LNCAP (cell line): ENCODE measurements around the gene GPAT3.

ENCODE experiments used
- TF ChIP-seq, protein P1 (sequence below): fragments of 450-650 bp; IDR thresholded peaks from 2 replicates; pipeline ENCODE4 v1.5.1; 2017; ENCODE audit warnings: mild to moderate bottlenecking

Gene GPAT3

DNA sequence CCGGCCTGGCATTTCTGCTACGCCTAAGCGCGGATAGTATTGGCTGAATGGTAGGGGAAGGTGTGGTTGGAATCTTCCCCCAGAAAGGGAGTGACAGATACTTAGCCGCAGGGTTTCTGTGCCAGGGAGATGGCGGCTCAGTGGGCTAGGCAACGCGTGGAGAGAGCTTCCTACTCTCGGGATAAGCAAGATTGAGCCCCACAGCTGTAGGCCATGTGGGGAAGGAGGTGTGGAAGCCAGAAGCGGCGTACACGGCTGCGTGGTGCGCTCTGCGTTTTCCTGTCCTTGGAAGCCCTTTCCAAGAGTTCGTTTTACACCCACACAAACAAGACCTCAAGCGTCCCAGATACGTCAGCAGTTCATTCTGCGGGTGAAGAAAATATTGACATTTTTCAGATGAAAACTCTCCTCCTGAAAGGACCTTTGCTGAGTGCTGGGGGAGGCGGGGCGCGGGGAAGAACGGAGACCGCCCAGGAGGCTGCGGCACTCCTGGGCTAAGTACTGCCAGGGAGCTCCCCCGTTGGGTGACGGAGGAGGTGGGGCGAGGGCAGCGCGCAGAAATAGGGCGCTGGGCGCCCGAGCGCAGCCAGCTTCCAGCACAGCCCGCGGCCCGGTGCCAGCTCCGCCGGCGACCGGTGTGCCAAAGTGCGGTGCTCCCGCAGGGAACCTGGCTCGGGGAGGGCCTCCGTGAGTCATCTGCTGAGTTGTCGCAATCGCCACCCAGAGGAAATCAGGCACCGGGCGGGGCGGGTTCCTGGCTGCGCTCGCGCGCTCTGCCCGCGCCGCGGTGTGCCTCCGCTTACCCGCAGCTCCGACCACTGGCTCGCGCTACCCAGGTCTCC lies at the start of gene GPAT3:
GPAT3 (plus strand) TSS at position 589 of the 842 bp plus-strand sequence. CDS start 515 bp downstream, outside the sequence.
- TF ChIP-seq, protein P1, sequence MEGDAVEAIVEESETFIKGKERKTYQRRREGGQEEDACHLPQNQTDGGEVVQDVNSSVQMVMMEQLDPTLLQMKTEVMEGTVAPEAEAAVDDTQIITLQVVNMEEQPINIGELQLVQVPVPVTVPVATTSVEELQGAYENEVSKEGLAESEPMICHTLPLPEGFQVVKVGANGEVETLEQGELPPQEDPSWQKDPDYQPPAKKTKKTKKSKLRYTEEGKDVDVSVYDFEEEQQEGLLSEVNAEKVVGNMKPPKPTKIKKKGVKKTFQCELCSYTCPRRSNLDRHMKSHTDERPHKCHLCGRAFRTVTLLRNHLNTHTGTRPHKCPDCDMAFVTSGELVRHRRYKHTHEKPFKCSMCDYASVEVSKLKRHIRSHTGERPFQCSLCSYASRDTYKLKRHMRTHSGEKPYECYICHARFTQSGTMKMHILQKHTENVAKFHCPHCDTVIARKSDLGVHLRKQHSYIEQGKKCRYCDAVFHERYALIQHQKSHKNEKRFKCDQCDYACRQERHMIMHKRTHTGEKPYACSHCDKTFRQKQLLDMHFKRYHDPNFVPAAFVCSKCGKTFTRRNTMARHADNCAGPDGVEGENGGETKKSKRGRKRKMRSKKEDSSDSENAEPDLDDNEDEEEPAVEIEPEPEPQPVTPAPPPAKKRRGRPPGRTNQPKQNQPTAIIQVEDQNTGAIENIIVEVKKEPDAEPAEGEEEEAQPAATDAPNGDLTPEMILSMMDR: no peak

DNA sequence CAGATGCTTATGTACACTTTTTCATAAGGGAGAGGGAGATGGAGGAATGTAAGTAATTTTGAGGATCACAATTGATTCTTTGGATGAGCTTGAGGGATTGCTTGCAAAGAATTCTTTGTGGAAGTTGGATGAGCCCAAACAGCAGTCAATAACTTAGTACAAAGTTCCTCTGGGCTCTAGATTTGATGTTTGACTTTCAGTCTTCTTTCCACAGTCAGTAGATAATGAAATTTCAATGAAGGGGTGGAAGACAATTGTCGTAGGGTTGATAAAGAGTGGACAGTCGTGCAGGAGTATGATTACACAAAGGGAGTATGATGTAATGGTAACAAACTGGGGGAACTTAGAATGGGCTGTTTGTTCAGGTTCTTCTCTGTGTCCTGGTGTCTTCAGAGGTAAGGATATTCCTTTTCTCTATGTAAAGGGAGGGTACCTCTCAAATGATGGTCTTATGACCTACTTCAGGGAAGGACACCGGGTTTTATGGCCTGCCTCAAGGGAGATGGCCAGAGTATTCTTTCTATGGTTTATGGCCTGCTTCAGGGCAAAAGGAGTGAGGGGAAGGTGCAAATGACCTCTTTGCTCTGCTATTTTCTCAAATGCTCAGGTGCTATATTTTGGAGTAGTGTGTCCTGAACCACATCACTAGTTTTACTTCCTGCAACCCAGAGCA lies 49.3 kb upstream of the GPAT3 start:
- TF ChIP-seq, protein P1: no peak

DNA sequence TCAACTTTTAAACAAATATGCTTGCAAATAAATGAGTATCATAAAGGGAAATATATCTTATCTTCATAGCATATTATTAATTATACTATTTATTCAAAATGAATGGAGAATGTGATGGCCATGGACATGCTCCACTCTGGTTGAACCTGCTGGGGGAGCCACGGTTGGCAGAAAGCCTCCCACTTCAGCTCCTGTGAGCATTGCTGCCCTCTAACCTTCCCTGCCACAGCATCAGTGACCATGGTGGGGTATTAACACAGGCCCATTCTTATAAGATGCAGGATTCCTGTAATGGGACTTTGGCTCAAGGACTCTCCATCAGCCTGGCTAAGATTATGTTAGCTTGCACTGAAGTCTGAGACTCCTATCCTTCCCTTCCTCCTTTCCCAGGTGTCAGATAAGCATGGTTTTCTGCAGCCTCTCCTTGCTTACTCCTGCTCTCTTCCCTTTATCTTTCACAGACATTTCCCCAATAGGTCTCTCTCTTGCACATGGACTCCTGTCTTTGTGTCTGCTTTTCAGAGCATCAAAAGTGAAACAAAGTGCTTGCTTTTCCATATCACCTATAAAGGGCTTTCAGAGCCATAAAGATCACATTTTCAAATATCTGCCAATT lies 46.1 kb upstream of the GPAT3 start:
- TF ChIP-seq, protein P1: no peak

DNA sequence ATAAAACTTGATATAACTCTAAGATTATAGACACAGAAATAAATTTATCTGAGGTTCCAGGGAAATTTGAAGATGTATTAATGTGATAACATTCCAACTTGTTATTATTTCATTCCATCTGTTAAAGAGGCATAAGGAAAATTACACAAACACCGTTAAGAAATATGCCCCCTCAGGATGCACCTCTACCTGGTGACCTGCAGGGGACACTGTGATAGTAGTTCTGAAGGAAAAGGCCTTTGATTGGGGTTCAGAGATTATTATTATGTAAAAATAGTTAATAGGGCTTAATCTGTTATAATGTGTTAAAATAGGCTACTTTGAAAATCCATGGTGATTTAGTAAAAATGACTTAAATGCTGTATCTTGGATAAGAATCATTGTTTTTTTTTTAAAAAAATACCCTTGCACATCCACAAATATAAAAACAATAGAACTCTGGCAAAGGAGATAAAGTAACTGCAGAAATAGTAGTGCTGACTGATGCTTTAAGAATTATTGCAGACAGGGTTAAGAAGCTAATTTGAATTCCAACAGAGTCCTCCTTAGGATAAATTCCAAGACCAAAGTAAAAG lies 44.9 kb upstream of the GPAT3 start:
- TF ChIP-seq, protein P1: peak; percentile 91

DNA sequence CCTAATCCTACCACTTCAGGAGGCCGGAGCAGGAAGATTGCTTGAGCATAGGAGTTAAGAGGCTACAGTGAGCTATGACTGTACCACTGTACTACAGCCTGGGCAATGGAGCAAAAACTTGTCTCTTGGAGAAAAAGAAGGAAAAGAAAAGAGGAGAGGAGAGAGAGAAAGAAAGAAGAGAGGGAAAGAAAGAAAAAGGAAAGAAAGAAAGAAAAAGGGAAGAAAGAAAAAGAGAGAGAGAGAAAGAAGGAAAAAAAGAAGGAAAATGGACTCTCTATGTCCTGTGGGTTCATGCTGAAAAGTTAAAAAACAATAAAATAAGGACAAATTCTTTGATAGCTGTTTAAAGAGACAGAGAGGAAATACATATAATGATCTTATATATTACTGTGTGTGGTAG lies 37.7 kb upstream of the GPAT3 start:
- TF ChIP-seq, protein P1: no peak

DNA sequence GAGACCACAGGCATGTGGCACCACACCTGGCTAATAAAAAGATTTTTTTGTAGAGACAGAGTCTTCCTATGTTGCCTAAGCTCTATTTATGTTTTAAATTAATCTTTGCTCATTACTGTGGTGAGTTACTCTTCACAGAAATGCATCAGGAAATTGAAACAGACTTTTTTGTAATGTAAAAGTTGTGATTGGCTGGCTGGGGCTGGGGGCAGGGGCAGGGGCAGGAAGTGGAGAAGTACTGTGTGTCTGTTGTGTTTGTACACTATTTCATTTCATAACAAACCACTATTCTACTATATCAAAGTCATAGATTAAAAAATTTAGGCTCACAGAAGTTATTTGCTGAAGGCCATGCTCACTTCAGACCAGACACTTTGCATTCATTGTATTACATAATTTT lies 31.9 kb upstream of the GPAT3 start:
- TF ChIP-seq, protein P1: no peak

DNA sequence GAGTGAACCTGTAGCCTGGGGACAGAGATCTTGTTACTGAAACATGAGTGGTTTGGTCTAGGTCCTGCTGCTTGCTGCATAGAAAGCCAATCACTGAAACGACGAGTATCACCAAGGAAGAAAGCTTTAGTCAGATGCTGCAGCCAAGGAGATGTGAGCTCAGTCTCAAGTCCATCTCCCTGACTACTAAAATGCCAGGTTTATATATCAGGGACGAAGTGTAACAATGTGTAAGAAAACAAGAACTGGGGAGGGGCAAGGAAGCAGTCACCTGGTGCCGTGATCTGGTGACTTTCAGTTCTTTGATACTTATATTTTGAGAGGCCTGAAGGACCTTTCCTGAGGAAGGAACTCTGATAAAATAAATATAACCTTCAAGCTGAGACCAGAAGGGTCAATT lies 31.4 kb upstream of the GPAT3 start:
- TF ChIP-seq, protein P1: no peak
